Adrenal gland (tissue), 5 donors: Measurements from ENCODE around the gene DPP6.

Experiments
- CTCF ChIP-seq, 6 experiments: fragments of 450-650 bp in 4 of 6; fragments of 200-600 bp in 2 of 6; sonication (generic) in 1 of 6; IDR thresholded peaks; 1 replicate in 5 of 6; 2 replicates in 1 of 6; pipeline versions ENCODE4 v1.5.1 to v1.8.0; 2016 to 2021; ENCODE audit warnings: antibody characterized with exemption in 6 of 6, mild to moderate bottlenecking in 2 of 6, moderate library complexity in 1 of 6
- POLR2A ChIP-seq, 2 donors: fragments of 450-650 bp; IDR thresholded peaks; one replicate each; pipeline ENCODE4 v1.6.1; 2017; ENCODE audit warnings: antibody characterized with exemption in 2 of 2, mild to moderate bottlenecking in 2 of 2, moderate library complexity in 1 of 2
- donor health status: DM: no; HTN: no; CAD: no.

GRCh38 chr7:154686305-154686704 lies 634.1 kb downstream of the DPP6 start:
- no peak for TF ChIP-seq CTCF (IDR thresholded peaks at IDR 0.05)
- TF ChIP-seq POLR2A (IDR thresholded peaks at IDR 0.05): no peak
